Measurements from ENCODE around the gene XRCC5. TPM values are rescaled to one million over a fixed set of nuclear protein-coding genes. Genes with fewer than 3 reads are reported as not detected.

XRCC5 gene
- total RNA-seq, 1 experiment from 2014 or later: 424 TPM

GRCh38 chr2:216083464-216084281 is 25.5 kb upstream of the XRCC5 start:
- Histone ChIP-seq H3K9ac (ENCODE audit: low read length) (no peak overlapping the region), H3K27ac (ENCODE audit: low read depth, low read length) (no peak overlapping the region), H3K79me2 (ENCODE audit: insufficient read depth, low read length) (no peaks in the 10 kb centered on the region; the same call in 1 of the 2 replicates), H3K9me2 (ENCODE audit: insufficient read depth) (no peaks in the 10 kb centered on the region), H4K20me1 (ENCODE audit: insufficient read depth) (no peaks in the 10 kb centered on the region), H3K4me2 (ENCODE audit: low read length) (no peak overlapping the region), H3K27me3 (ENCODE audit: insufficient read depth, low read length) (no peaks in the 10 kb centered on the region), H2AFZ (ENCODE audit: low read depth, low read length, poor library complexity, severe bottlenecking) (no peak overlapping the region), H3K36me3 (ENCODE audit: control insufficient read depth in 1 of 2, insufficient read depth in 2 of 2, low read length in 2 of 2) (no peaks in the 10 kb centered on the region), H3K9me3 (ENCODE audit: control insufficient read depth in 1 of 2, insufficient read depth in 1 of 2, low read depth in 1 of 2, low read length in 2 of 2) (no peaks in the 10 kb centered on the region), H3K4me1 (ENCODE audit: control insufficient read depth in 1 of 2, insufficient read depth in 2 of 2, low read length in 2 of 2) (peaks cover 4 to 13% of the 10 kb centered on the region in 2 experiments; a peak in 3 of 4 replicates), H3K4me3 (replicated peaks in 1 of 2; ENCODE audit: low read depth in 1 of 2, low read length in 2 of 2) (no peak overlapping the region)
- POLR2A ChIA-PET: no interaction called here
- no peak for TF ChIP-seq RAD21 (IDR thresholded peaks at IDR 0.05; ENCODE audit: low read depth)
- TF ChIP-seq EZH2 (IDR thresholded peaks at IDR 0.05): no peak
- TF ChIP-seq JUND (IDR thresholded peaks at IDR 0.05): no peak
- no peak for TF ChIP-seq TCF7L2 (IDR thresholded peaks at IDR 0.05; ENCODE audit: borderline replicate concordance, extremely low read depth, insufficient read depth, insufficient read length)
- no peak for TF ChIP-seq POLR2AphosphoS5 (IDR thresholded peaks at IDR 0.05; ENCODE audit: low read depth, low read length)
- TF ChIP-seq EZH2phosphoT487 (IDR thresholded peaks at IDR 0.05; ENCODE audit: borderline replicate concordance): no peak
- TF ChIP-seq ELF1 (IDR thresholded peaks at IDR 0.05; ENCODE audit: borderline replicate concordance, low read depth): no peak
- no peak for TF ChIP-seq CEBPB (IDR thresholded peaks at IDR 0.05; ENCODE audit: low read depth)
- TF ChIP-seq SP1 (IDR thresholded peaks at IDR 0.05; ENCODE audit: low read depth): no peak
- TF ChIP-seq POLR2A (IDR thresholded peaks at IDR 0.05; ENCODE audit: borderline replicate concordance, extremely low read depth, insufficient read depth, insufficient read length): no peak
- no peak for TF ChIP-seq SRF (IDR thresholded peaks at IDR 0.05; ENCODE audit: low read depth)
- intact Hi-C loops (cut with micrococcal nuclease): no loop called here
- DNase-seq (ENCODE audit: low read depth, low spot score) (no peak), ATAC-seq (no peak)
- BruUV-seq (replicated peaks): no TSS peak
- CTCF ChIA-PET: interaction anchor here (1.6 kb wide), 1 partner anchor 25 kb away, joined by 4 read pairs; the partner anchor contains the start of gene XRCC5
- RAD21 ChIA-PET (ENCODE audit: low non-redundant PET in 1 of 2, low total read pairs in 2 of 2, uncharacterized antibody in 2 of 2, unreplicated experiment in 2 of 2): no interaction called here

GRCh38 chr2:216084547-216084946 is 24.6 kb upstream of the XRCC5 start:
- Histone ChIP-seq H3K9me2 (ENCODE audit: insufficient read depth) (no peaks in the 10 kb centered on the region), H3K9me3 (ENCODE audit: control insufficient read depth in 1 of 2, insufficient read depth in 1 of 2, low read depth in 1 of 2, low read length in 2 of 2) (no peaks in the 10 kb centered on the region), H2AFZ (ENCODE audit: low read depth, low read length, poor library complexity, severe bottlenecking) (no peak overlapping the region), H3K4me3 (replicated peaks in 1 of 2; ENCODE audit: low read depth in 1 of 2, low read length in 2 of 2) (no peak overlapping the region), H3K4me2 (ENCODE audit: low read length) (no peak overlapping the region), H3K79me2 (ENCODE audit: insufficient read depth, low read length) (no peaks in the 10 kb centered on the region; the same call in 1 of the 2 replicates), H3K36me3 (ENCODE audit: control insufficient read depth in 1 of 2, insufficient read depth in 2 of 2, low read length in 2 of 2) (no peaks in the 10 kb centered on the region), H3K27ac (ENCODE audit: low read depth, low read length) (no peak overlapping the region), H3K4me1 (ENCODE audit: control insufficient read depth in 1 of 2, insufficient read depth in 2 of 2, low read length in 2 of 2) (peaks cover 4 to 13% of the 10 kb centered on the region in 2 experiments; a peak in 3 of 4 replicates), H3K9ac (ENCODE audit: low read length) (no peak overlapping the region), H3K27me3 (ENCODE audit: insufficient read depth, low read length) (no peaks in the 10 kb centered on the region), H4K20me1 (ENCODE audit: insufficient read depth) (no peaks in the 10 kb centered on the region)
- DNase-seq (ENCODE audit: low read depth, low spot score) (no peak), ATAC-seq (no peak)
- RAD21 ChIA-PET (ENCODE audit: low non-redundant PET in 1 of 2, low total read pairs in 2 of 2, uncharacterized antibody in 2 of 2, unreplicated experiment in 2 of 2): no interaction called here
- POLR2A ChIA-PET: no interaction called here
- intact Hi-C loops (cut with micrococcal nuclease): no loop called here
- CTCF ChIA-PET: interaction anchor here (1.6 kb wide), 1 partner anchor 24 kb away, joined by 4 read pairs; the partner anchor contains the start of gene XRCC5
- BruUV-seq (replicated peaks): no TSS peak
- TF ChIP-seq CEBPB (IDR thresholded peaks at IDR 0.05; ENCODE audit: low read depth): no peak
- no peak for TF ChIP-seq SP1 (IDR thresholded peaks at IDR 0.05; ENCODE audit: low read depth)
- no peak for TF ChIP-seq ZBTB33 (IDR thresholded peaks at IDR 0.05; ENCODE audit: extremely low read depth, insufficient replicate concordance, low read length)
- no peak for TF ChIP-seq EZH2phosphoT487 (IDR thresholded peaks at IDR 0.05; ENCODE audit: borderline replicate concordance)
- no peak for TF ChIP-seq SIN3A (IDR thresholded peaks at IDR 0.05; ENCODE audit: low read depth)
- no peak for TF ChIP-seq ZNF274 (IDR thresholded peaks at IDR 0.05; ENCODE audit: low read depth, low read length)
- no peak for TF ChIP-seq SRF (IDR thresholded peaks at IDR 0.05; ENCODE audit: low read depth)

Measured in HCT116 (cell line).